DMS 273 treated with DMSO at 0.1 percent for 48 hours (cell line): ENCODE results near the gene HEPACAM2.
A peak's percentile ranks its signal among the peaks of the same experiment; 100 is the strongest.

Source experiments
- DNase-seq: peaks from one replicate; lab custom pipeline; 2025; lab: John Stamatoyannopoulos, UW

Gene HEPACAM2

GRCh38 chr7:93226310-93226709 lies at the start of gene HEPACAM2:
Gene HEPACAM2, minus strand, starts transcription at chr7:93226469.
- peak; percentile 74 for DNase-seq

- DNase-seq, result no peak
These were observed 39.0 kb upstream of the HEPACAM2 start for GRCh38 chr7:93265220-93265619.

- no peak for DNase-seq
These were observed 36.3 kb upstream of the HEPACAM2 start for GRCh38 chr7:93262535-93262934.

- no peak for DNase-seq
These were observed 32.4 kb upstream of the HEPACAM2 start for GRCh38 chr7:93258661-93259060.

GRCh38 chr7:93249491-93250148 lies 23.4 kb upstream of the HEPACAM2 start:
- DNase-seq, result no peak

- DNase-seq, result no peak
These were observed 19.5 kb upstream of the HEPACAM2 start for GRCh38 chr7:93245525-93246432.

- DNase-seq, result no peak
These were observed 15.8 kb upstream of the HEPACAM2 start for GRCh38 chr7:93242106-93242505.

GRCh38 chr7:93239824-93240223 lies 13.6 kb upstream of the HEPACAM2 start:
- DNase-seq, result no peak

GRCh38 chr7:93238748-93239147 lies 12.5 kb upstream of the HEPACAM2 start:
- no peak for DNase-seq

- no peak for DNase-seq
These were observed 11.9 kb upstream of the HEPACAM2 start for GRCh38 chr7:93238131-93238530.

GRCh38 chr7:93235541-93235940 lies 9.3 kb upstream of the HEPACAM2 start:
- DNase-seq, result no peak

GRCh38 chr7:93232673-93233018 lies 6.4 kb upstream of the HEPACAM2 start:
- DNase-seq, result no peak

- DNase-seq, result peak; percentile 98
These were observed 5.8 kb upstream of the HEPACAM2 start, which contains the start of gene VPS50 for GRCh38 chr7:93231799-93232672. Gene VPS50, plus strand, starts transcription at chr7:93232366. Its CDS starts 102 bp downstream, at chr7:93232468.

- DNase-seq, result no peak
These were observed 5.0 kb upstream of the HEPACAM2 start for GRCh38 chr7:93231259-93231658.

GRCh38 chr7:93228302-93228701 lies 2.0 kb upstream of the HEPACAM2 start:
- peak; percentile 53 for DNase-seq

GRCh38 chr7:93219868-93220267 lies 6.4 kb downstream of the HEPACAM2 start:
- DNase-seq, result no peak

- no peak for DNase-seq
These were observed 7.1 kb downstream of the HEPACAM2 start for GRCh38 chr7:93218997-93219827.

GRCh38 chr7:93212881-93213280 lies 13.4 kb downstream of the HEPACAM2 start:
- DNase-seq, result peak; percentile 100

GRCh38 chr7:93211228-93211818 lies 14.9 kb downstream of the HEPACAM2 start:
- DNase-seq, result peak; percentile 21

GRCh38 chr7:93205046-93205445 lies 21.2 kb downstream of the HEPACAM2 start:
- DNase-seq, result no peak

- DNase-seq, result peak; percentile 94
These were observed 22.8 kb downstream of the HEPACAM2 start for GRCh38 chr7:93203496-93203895.
